SIG-M5 treated with dmso at 0.1 percent for 504 hours (cell line): ENCODE results near the gene NRG3.
A peak's percentile ranks its signal among the peaks of the same experiment; 100 is the strongest.

Experiments used
- DNase-seq: peaks from one replicate; lab custom pipeline; 2025; ENCODE audit not compliant: unreplicated experiment; lab: John Stamatoyannopoulos, UW

NRG3 gene

DNA sequence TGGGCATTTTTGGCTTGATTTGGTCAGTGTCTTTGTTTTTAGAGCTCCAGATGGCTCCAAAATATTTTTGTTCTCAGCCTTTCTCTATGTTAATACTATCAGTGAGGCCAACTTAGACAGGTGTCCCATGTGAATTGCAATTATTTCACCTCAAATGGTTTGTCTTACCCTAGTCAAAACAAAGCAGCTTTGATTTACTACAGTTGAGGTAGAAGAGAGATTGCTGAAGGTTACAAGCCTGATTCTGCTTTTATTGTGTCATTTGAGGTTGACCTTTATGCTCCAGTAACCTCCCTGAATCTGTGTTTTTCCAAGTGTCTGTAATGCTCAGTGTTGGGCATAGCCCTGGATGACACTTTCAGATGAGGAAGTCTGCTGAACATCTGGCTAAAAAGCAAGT lies 882.9 kb downstream of the NRG3 start:
- DNase-seq: no peak

GRCh38 chr10:82759050-82759449 lies 884.1 kb downstream of the NRG3 start:
- DNase-seq: no peak

DNA sequence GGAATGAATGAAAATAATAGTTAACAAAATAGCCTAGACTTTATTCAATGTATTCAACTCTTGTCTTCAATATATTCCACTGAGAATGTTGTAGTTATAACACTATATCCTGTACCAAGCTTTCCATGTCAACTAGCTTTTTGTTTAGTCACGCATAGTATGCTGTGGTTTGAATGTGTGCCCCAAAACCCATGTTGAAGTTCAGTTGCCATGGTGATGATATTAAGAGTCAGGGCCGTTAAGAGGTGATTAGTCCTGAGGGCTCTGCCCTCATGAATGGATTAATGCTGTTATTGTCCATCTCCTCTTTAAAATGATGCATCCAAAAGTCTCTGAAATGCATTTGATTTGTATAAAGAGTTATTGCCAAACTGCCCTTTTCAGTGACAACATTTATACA lies 887.6 kb downstream of the NRG3 start:
- DNase-seq: no peak

GRCh38 chr10:82768040-82768439 lies 893.0 kb downstream of the NRG3 start:
- no peak for DNase-seq

DNA sequence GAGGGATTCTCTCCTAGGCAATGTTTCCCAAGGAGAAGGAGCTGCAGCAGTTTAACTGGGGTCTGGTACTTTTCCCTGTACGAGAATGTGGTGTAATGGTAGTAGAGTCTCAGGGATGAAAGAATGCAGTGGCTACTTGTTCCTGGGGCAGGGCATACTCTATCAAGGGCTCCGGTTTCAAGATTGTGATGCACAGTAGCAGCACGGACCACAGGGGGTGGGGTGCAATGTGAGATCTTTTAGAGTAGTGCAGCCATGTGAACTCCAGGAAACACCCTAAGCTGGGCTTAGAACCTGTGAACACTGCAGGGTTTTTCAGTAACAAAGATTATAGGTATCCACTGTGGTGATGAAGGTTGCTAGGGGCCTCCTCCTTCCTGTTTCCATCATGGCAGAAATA lies 903.9 kb downstream of the NRG3 start:
- DNase-seq: peak; percentile 2

GRCh38 chr10:82796510-82796909 lies 921.5 kb downstream of the NRG3 start:
- DNase-seq: peak; percentile 16

DNA sequence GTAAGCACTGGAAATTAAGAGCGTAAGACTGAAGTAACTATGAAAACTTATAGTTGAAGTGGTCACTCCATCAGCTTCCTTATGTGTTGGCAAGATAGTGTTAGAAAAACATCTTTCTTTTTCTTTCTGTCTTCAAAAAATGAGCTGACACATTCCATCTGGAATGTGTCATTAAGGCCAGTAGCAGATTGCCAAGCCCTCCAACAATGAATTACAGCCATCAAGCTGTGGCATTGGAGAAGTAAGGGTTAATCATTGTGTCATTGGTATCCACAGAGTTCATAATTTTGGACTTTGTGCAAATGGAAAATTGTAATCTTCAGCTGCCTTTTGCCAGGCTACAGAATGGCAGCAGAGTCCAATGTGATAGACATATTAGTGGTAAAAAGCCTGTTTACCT lies 926.3 kb downstream of the NRG3 start:
- no peak for DNase-seq

GRCh38 chr10:82811621-82812020 lies 936.6 kb downstream of the NRG3 start:
- peak; percentile 8 for DNase-seq

- no peak for DNase-seq
Observed at GRCh38 chr10:82813856-82814255, 938.9 kb downstream of the NRG3 start.

DNA sequence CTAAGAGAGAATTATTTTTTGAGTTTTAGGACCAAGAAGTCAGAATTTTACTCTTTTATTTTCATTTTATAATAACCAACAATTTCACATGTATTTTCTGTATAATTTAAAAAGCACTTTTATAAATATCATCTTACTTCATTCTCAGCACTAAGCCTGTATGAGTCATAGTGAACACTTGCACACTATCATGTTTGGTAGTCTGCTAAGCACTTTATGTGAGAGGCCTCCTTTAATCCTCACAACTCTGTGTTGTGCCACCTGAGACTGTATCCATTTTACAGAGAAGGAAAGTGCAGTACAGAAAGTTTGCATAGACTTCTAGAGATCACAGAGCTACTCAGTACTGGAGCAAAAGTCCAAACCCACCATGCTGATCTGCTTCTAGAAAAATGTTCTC lies 939.6 kb downstream of the NRG3 start:
- no peak for DNase-seq

GRCh38 chr10:82815680-82816079 lies 940.7 kb downstream of the NRG3 start:
- DNase-seq: no peak

DNA sequence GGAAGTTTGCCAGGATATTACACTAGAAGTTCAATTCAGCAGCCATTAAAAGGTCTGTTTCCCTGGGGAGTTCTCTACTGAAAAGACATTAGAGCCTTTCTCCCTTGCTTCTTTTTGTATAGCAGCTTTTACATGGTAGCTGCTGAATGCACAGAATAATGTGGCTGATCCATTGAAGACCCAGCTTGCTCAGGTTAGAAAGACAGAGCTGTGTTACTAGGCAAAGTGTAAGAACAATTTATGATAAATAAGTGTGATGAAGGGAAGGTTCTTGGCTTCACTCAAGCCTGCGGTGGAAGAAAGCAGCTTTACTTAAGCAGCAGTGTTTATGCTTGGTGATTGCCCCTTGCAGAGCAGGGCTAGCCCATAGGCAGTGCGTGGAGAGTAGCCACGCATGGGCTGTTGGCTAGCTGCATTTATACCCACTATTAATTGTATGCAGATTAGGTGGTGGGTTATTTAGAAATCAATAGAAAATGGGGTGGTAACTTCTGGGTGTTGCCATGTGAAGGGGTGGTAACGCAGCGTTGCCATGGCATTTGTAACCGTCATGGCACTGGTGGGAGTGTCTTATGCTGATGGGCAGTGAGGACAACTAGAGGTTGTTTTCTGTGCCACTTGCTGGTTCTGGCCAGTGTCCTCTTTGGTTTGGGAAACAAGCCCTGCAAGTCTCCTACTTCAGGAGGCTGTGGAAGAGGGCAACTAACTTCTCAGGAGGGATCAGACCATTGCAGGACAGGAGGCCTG lies 942.9 kb downstream of the NRG3 start:
- no peak for DNase-seq

DNA sequence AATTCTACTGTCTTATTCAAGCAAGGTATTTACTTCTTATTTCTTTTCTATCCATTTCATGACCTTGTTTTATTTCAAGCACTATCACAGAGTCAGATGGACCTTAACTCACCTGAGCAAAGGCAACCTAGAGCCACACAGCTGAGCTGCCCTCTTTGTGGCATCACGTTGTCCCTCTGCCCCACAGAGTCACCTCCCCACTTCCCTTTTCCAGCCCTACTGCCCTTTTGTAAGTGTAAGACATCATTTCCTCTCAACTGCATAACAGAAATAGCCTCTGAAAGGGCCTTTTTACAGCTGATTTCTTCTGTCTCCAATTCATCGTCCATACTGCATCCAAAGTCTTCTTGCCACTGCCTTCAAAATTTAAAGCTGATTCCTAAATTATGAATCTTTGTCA lies 946.0 kb downstream of the NRG3 start:
- no peak for DNase-seq

GRCh38 chr10:82826132-82826531 lies 951.1 kb downstream of the NRG3 start:
- DNase-seq: no peak

DNA sequence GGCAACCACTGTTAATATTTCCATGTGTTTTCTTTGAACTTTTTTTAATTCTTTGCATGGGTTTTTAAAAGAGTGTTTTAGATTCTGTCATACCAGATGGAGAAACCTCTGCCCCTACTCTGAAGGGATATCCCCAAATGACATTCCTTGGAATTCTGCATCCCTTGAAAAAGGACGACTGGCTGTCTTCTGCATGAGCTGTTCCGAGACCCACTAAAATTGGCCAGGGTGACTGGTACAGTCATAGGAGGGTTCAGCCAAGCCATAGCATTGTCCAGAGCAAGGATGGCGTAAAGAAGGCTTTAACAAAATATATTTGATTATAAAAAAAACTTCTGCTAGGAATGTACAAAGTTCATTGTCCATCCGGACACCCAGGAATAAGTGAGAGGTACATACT lies 952.9 kb downstream of the NRG3 start:
- DNase-seq: no peak

- no peak for DNase-seq
Observed at GRCh38 chr10:82847242-82847641, 972.2 kb downstream of the NRG3 start.

- DNase-seq: no peak
Observed at GRCh38 chr10:82850191-82850590, 975.2 kb downstream of the NRG3 start.

DNA sequence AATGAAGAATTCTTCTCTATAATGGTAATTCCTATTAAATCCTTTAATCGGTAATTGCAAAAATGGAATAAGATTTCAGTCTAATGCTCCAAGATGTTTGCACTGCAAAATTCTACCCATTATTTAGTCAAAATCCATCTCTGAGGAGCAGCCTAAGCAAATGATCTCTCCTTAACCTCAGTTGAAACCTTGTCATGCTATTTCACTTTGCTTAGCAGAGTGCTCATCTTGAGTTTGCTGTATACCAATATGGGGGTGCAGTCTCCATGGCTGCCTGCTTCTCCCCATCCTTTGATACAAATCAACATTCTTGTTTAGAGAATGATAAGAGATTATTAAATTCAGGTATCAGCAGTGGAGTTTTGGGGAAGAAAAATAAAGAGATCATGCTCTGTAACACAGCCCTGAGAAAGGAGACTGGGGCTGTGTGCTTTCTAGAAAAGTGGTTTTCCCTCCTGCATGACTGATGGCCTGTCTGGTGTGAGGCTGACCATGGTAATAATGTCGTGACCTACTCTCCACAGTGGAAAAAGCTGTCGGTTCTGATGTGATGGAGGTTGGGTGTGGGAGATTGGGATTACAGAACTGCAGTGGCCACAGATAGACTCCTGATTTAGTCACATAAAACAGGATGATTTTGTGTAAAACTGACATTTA lies 982.1 kb downstream of the NRG3 start:
- DNase-seq: no peak

DNA sequence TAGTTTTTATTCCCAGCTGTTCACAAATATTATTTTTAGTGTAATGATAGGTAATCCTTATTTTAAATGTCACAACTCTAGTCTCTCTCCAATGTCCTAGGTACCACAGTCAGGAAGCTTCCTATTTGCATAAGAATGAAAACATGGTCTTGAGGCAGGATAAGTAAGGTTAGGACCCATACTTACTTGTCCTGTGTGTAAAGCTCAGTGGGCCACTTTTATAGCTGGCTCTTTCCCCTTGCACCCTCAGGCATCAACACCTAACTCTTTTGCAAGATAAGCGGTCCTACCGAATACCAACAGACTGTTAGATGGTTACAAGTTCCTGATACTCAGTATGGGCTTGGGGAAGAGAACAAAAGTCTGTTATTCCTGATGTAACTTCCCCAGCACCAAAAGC lies 986.9 kb downstream of the NRG3 start:
- no peak for DNase-seq

GRCh38 chr10:82865366-82865765 lies 990.4 kb downstream of the NRG3 start:
- no peak for DNase-seq

- DNase-seq: peak; percentile 84
Observed at GRCh38 chr10:82866424-82867020, 991.5 kb downstream of the NRG3 start.

DNA sequence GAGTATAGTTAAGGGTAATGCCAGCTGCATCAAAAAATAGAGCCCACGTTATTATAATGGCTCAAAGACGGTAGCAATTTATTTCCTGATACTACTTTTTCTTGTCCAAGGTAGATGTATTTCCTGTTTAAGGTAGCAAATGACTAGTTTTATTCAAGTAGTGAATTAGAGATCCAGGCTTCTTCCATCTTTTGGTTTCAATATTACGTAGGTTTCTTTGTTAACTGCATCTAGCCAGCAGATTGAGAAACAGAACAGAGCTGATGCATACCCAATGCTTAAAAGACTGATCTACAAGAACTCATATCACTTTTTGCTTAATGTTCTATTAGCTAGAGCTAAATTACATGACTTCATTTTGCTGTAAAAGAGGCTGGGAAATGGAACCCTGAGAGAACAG lies 992.1 kb downstream of the NRG3 start:
- peak; percentile 17 for DNase-seq
